ENCODE data around the gene ERG28.

DNA sequence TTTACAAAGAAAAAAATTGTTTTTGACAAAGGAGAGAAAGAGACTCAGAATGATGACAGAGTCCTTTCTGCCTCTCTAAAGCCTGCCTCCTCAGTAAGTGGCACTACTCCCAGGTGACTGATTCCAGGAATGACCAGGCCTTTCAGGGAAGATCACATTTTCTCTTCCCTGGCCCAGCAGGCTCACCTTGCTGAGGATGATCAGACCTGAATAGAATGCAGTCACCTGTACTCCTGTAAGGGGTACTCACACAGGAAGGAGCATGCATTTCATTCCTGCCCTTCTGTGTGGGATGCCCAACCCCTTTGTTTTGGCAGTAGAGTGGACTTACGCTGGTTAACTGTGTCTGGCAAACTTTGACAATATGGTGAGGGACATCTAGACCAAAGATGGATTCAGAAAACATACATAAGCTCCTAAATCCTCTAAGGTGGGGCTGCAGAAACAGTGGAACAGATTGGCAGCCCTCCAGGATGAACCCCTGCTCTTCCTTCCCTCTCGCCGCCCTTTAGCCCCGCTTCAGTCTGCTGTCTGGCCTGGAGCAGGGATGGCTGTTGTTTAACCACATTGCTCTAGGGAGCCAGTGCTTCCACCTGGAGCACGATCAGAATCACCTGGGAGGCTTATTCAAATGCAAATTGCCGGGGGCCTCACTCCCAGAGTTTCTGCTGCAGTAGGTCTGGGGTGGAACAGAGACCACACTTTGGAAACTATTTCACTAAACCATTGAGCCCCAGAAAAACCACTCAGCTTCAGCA is 29.8 kb downstream of the ERG28 start:
- TF ChIP-seq POLR2AphosphoS5 (IDR thresholded peaks at IDR 0.05; ENCODE audit: low read depth, low read length) (no peak), POLR2A (IDR thresholded peaks at IDR 0.05; ENCODE audit: low read depth, low read length) (no peak), POU2F2 (IDR thresholded peaks at IDR 0.05; ENCODE audit: low read depth, low read length) (no peak)

Measured in GM12891 (cell line).